C4-2B (cell line): ENCODE data around the gene CWC27.

Source experiments
- H3K27ac ChIP-seq: fragments of 450-650 bp; 2 replicates; pipeline ENCODE4 v1.5.1; 2017
- CTCF ChIP-seq: fragments of 450-650 bp; conservative IDR thresholded peaks from 2 replicates; pipeline ENCODE4 v1.5.1; 2017; ENCODE audit warnings: mild to moderate bottlenecking
- ZFX ChIP-seq: fragments of 450-650 bp; IDR thresholded peaks from 2 replicates; pipeline ENCODE4 v1.6.1; 2017

Gene CWC27

GRCh38 chr5:65020492-65020891 is 251.8 kb downstream of the CWC27 start:
- H3K27ac ChIP-seq, result no peak overlapping the region
- TF ChIP-seq CTCF (no peak), ZFX (no peak)

GRCh38 chr5:65021527-65022226 is 252.9 kb downstream of the CWC27 start:
- H3K27ac ChIP-seq, result no peak overlapping the region

GRCh38 chr5:65022932-65023331 is 254.2 kb downstream of the CWC27 start:
- TF ChIP-seq CTCF (no peak), ZFX (no peak)
- H3K27ac ChIP-seq, result no peak overlapping the region

More at GRCh38 chr5:65021527-65022226, 252.9 kb downstream of the CWC27 start:
- no peak for TF ChIP-seq ZFX
- TF ChIP-seq CTCF, result no peak

- H3K27ac ChIP-seq, result no peak overlapping the region
- TF ChIP-seq ZFX (no peak), CTCF (no peak)
These were observed 256.0 kb downstream of the CWC27 start for GRCh38 chr5:65024681-65025080.

GRCh38 chr5:65026816-65027548 is 258.3 kb downstream of the CWC27 start:
- no peak for TF ChIP-seq ZFX
- TF ChIP-seq CTCF, result no peak
- H3K27ac ChIP-seq, result no peak overlapping the region

GRCh38 chr5:65029178-65029577 is 260.4 kb downstream of the CWC27 start:
- TF ChIP-seq ZFX (no peak), CTCF (no peak)
- H3K27ac ChIP-seq, result no peak overlapping the region

GRCh38 chr5:65030056-65030455 is 261.3 kb downstream of the CWC27 start:
- no peak overlapping the region for H3K27ac ChIP-seq
- TF ChIP-seq ZFX (no peak), CTCF (no peak)
